Loucy (cell line): ENCODE results near the gene ZBTB16.

Experiments
- H2AFZ ChIP-seq: fragments of 200-600 bp; sonication (generic); 2 replicates; pipeline ENCODE4 v1.6.0; 2016; ENCODE audit warnings: antibody characterized with exemption, mild to moderate bottlenecking, low read length, moderate library complexity
- H3F3A ChIP-seq: fragments of 200-600 bp; 2 replicates; pipeline ENCODE4 v1.6.0; 2016; ENCODE audit warnings: antibody characterized with exemption, low read depth, mild to moderate bottlenecking
- H3K27me3 ChIP-seq: fragments of 200-600 bp; sonication (generic); 2 replicates; pipeline ENCODE4 v1.6.1; 2014; ENCODE audit warnings: low read length, mild to moderate bottlenecking; ENCODE audit not compliant: insufficient read depth, poor library complexity, severe bottlenecking
- H3K36me3 ChIP-seq: fragments of 200-600 bp; sonication (generic); 2 replicates; pipeline ENCODE4 v1.6.1; 2016; ENCODE audit warnings: low read length; ENCODE audit not compliant: insufficient read depth
- H3K4me1 ChIP-seq: fragments of 200-600 bp; sonication (generic); 2 replicates; pipeline ENCODE4 v1.5.1; 2014; ENCODE audit warnings: low read length, mild to moderate bottlenecking; ENCODE audit not compliant: insufficient read depth, poor library complexity, severe bottlenecking
- H3K4me2 ChIP-seq: fragments of 200-600 bp; sonication (generic); 2 replicates; pipeline ENCODE4 v1.6.0; 2014; ENCODE audit warnings: antibody characterized with exemption, low read length, low read depth, mild to moderate bottlenecking; ENCODE audit not compliant: poor library complexity, severe bottlenecking
- H3K4me3 ChIP-seq: fragments of 200-600 bp; sonication (generic); 2 replicates; pipeline ENCODE4 v1.5.1; 2014; ENCODE audit warnings: low read length, mild to moderate bottlenecking, mixed read lengths; ENCODE audit not compliant: poor library complexity, severe bottlenecking
- H3K79me2 ChIP-seq: fragments of 200-600 bp; sonication (generic); 2 replicates; pipeline ENCODE4 v1.6.1; 2014; ENCODE audit warnings: low read length; ENCODE audit not compliant: insufficient read depth
- H3K9ac ChIP-seq: fragments of 200-600 bp; sonication (generic); 2 replicates; pipeline ENCODE4 v1.6.0; 2014; ENCODE audit warnings: mild to moderate bottlenecking, low read depth, low read length, moderate library complexity; ENCODE audit not compliant: poor library complexity, severe bottlenecking
- H3K9me2 ChIP-seq: fragments of 200-600 bp; sonication (generic); replicated peaks from 2 replicates; pipeline ENCODE4 v1.6.1; 2016; ENCODE audit warnings: low read depth, low read length, mixed read lengths
- H3K9me3 ChIP-seq: fragments of 200-600 bp; sonication (generic); 2 replicates; pipeline ENCODE4 v1.6.1; 2014; ENCODE audit warnings: mild to moderate bottlenecking, antibody characterized with exemption, low read length, low read depth; ENCODE audit not compliant: insufficient read depth
- H4K20me1 ChIP-seq: fragments of 200-600 bp; sonication (generic); 2 replicates; pipeline ENCODE4 v1.6.0; 2014; ENCODE audit warnings: antibody characterized with exemption, low read length, mild to moderate bottlenecking; ENCODE audit not compliant: insufficient read depth, poor library complexity, severe bottlenecking
- CTCF ChIP-seq: fragments of 200-600 bp; sonication (generic); conservative IDR thresholded peaks from 2 replicates; pipeline ENCODE4 v1.5.1; 2014; ENCODE audit warnings: mild to moderate bottlenecking, antibody characterized with exemption, low read length
- EZH2phosphoT487 ChIP-seq: fragments of 200-600 bp; IDR thresholded peaks from 2 replicates; pipeline ENCODE4 v1.6.1; 2018; ENCODE audit warnings: antibody characterized with exemption, mild to moderate bottlenecking, moderate library complexity, borderline replicate concordance

The ZBTB16 gene

GRCh38 chr11:114156782-114157181 lies 97.3 kb downstream of the ZBTB16 start:
- H3F3A ChIP-seq = 0 out of 2 replicates have a peak, but pooled peaks cover 2% of the 10 kb centered on the region
- H3K9me3 ChIP-seq = no peaks in the 10 kb centered on the region
- H3K4me3 ChIP-seq = no peak overlapping the region
- H3K27me3 ChIP-seq = no peaks in the 10 kb centered on the region
- H3K36me3 ChIP-seq = no peaks in the 10 kb centered on the region
- peaks cover 52% of the 10 kb centered on the region for H3K4me1 ChIP-seq
- TF ChIP-seq EZH2phosphoT487 (no peak), CTCF (no peak)
- no peaks in the 10 kb centered on the region for H3K79me2 ChIP-seq
- no peak overlapping the region for H2AFZ ChIP-seq
- no peaks in the 10 kb centered on the region for H3K9me2 ChIP-seq
- no peak overlapping the region for H3K4me2 ChIP-seq
- H3K9ac ChIP-seq = no peak overlapping the region
- no peaks in the 10 kb centered on the region for H4K20me1 ChIP-seq

- no peaks in the 10 kb centered on the region for H3K27me3 ChIP-seq
- no peaks in the 10 kb centered on the region for H3K9me3 ChIP-seq
- no peak for TF ChIP-seq CTCF
- no peaks in the 10 kb centered on the region for H3K9me2 ChIP-seq
- no peak overlapping the region for H3K4me2 ChIP-seq
- H3F3A ChIP-seq = 0 out of 2 replicates have a peak, but pooled peaks cover 2% of the 10 kb centered on the region
- no peaks in the 10 kb centered on the region for H4K20me1 ChIP-seq
- peaks cover 53% of the 10 kb centered on the region for H3K4me1 ChIP-seq
- no peaks in the 10 kb centered on the region for H3K79me2 ChIP-seq
- no peaks in the 10 kb centered on the region for H3K36me3 ChIP-seq
- peak overlapping the region; percentile 28 for H3K9ac ChIP-seq
- no peak overlapping the region for H3K4me3 ChIP-seq
- no peak overlapping the region for H2AFZ ChIP-seq
Measured at GRCh38 chr11:114157476-114158050, 98.1 kb downstream of the ZBTB16 start.

GRCh38 chr11:114158421-114158820 lies 98.9 kb downstream of the ZBTB16 start:
- no peak overlapping the region for H2AFZ ChIP-seq
- no peaks in the 10 kb centered on the region for H4K20me1 ChIP-seq
- no peaks in the 10 kb centered on the region for H3K27me3 ChIP-seq
- peaks cover 50% of the 10 kb centered on the region for H3K4me1 ChIP-seq
- H3K9me2 ChIP-seq = no peaks in the 10 kb centered on the region
- peak overlapping the region; percentile 51 for H3K9ac ChIP-seq
- no peak overlapping the region for H3K4me3 ChIP-seq
- TF ChIP-seq EZH2phosphoT487 (no peak), CTCF (no peak)
- H3K9me3 ChIP-seq = no peaks in the 10 kb centered on the region
- H3F3A ChIP-seq = 0 out of 2 replicates have a peak, but pooled peaks cover 2% of the 10 kb centered on the region
- no peak overlapping the region for H3K4me2 ChIP-seq
- no peaks in the 10 kb centered on the region for H3K36me3 ChIP-seq
- no peaks in the 10 kb centered on the region for H3K79me2 ChIP-seq
